Measurements from ENCODE around the gene SOS1. TPM values are rescaled to one million over a fixed set of nuclear protein-coding genes. Genes with fewer than 3 reads are reported as not detected.

SOS1 gene
- total and polyA plus RNA-seq, 2 of the 13 experiments (the other 11 are each of a cell fraction or from before 2014, with no cell fraction given) = 20.8 to 60.4 TPM

DNA sequence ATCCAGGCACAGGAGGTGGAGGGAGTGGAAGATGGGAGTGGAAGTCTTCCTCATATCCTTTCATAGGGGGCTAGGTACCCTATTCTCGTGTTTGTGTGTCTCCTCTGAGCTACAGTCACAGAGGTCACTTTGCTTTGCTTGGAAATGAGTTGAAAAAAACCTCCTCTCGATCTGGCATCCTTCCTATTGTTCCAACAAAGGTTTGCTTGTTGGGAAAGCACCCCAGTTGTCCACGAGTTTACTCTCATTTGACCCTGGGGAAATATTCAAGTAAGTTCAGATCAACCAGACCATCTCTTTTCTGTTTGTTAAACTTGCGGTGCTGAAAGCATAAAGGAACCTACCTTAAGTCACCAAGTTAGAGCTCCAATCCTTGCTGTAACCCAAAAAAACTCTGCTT is 171.9 kb downstream of the SOS1 start (continued):
- TF ChIP-seq ZNF282 (IDR thresholded peaks at IDR 0.05; ENCODE audit: partially characterized antibody) = no peak
- TF ChIP-seq ZNF543 (CRISPR knock-in tag; IDR thresholded peaks at IDR 0.05) = no peak
- TF ChIP-seq BCL6 (CRISPR knock-in tag; IDR thresholded peaks at IDR 0.05) = no peak; the same call in 1 of the 2 replicates
- TF ChIP-seq HNF4A (CRISPR knock-in tag; IDR thresholded peaks at IDR 0.05) = 0 out of 2 replicates have a peak, but pooled peaks have one; percentile 8
- TF ChIP-seq, protein P1, sequence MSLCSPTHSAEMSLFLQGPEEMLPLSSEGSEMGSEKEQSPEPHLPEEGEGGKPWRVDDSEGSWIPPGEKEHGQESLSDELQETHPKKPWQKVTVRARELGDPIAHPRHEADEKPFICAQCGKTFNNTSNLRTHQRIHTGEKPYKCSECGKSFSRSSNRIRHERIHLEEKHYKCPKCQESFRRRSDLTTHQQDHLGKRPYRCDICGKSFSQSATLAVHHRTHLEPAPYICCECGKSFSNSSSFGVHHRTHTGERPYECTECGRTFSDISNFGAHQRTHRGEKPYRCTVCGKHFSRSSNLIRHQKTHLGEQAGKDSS (CRISPR knock-in tag; IDR thresholded peaks at IDR 0.05; ENCODE audit: borderline replicate concordance, low read depth) = no peak
- no peak for TF ChIP-seq ZNF782 (CRISPR knock-in tag; IDR thresholded peaks at IDR 0.05; ENCODE audit: borderline replicate concordance)
- no peak for TF ChIP-seq HOXA7 (CRISPR knock-in tag; IDR thresholded peaks at IDR 0.05)
- no peak for TF ChIP-seq ZMYM3 (CRISPR knock-in tag; IDR thresholded peaks at IDR 0.05)
- TF ChIP-seq, protein P2, sequence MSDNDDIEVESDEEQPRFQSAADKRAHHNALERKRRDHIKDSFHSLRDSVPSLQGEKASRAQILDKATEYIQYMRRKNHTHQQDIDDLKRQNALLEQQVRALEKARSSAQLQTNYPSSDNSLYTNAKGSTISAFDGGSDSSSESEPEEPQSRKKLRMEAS (IDR thresholded peaks at IDR 0.05) = peak; percentile 28; the same call in 1 of the 2 replicates
- TF ChIP-seq RXRB (CRISPR knock-in tag; IDR thresholded peaks at IDR 0.05; ENCODE audit: borderline replicate concordance) = 0 out of 2 replicates have a peak, but pooled peaks have one; percentile 15
- TF ChIP-seq, protein P3, sequence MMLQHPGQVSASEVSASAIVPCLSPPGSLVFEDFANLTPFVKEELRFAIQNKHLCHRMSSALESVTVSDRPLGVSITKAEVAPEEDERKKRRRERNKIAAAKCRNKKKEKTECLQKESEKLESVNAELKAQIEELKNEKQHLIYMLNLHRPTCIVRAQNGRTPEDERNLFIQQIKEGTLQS (CRISPR knock-in tag; IDR thresholded peaks at IDR 0.05) = no peak
- TF ChIP-seq NFIC (IDR thresholded peaks at IDR 0.05; ENCODE audit: low read length) = 0 out of 2 replicates have a peak, but pooled peaks have one; percentile 49
- TF ChIP-seq MED8 (CRISPR knock-in tag; IDR thresholded peaks at IDR 0.05; ENCODE audit: insufficient replicate concordance) = no peak
- no peak for TF ChIP-seq CHD2 (IDR thresholded peaks at IDR 0.05; ENCODE audit: low read depth, low read length)
- TF ChIP-seq TRIM24 (CRISPR knock-in tag; IDR thresholded peaks at IDR 0.05) = no peak
- TF ChIP-seq NR2F2 (IDR thresholded peaks at IDR 0.05; ENCODE audit: borderline replicate concordance, low read depth) = 0 out of 2 replicates have a peak, but pooled peaks have one; percentile 22
- no peak for TF ChIP-seq ZMYM2 (CRISPR knock-in tag; IDR thresholded peaks at IDR 0.05)
- TF ChIP-seq, protein P4, sequence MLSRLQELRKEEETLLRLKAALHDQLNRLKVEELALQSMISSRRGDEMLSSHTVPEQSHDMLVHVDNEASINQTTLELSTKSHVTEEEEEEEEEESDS (CRISPR knock-in tag; IDR thresholded peaks at IDR 0.05; ENCODE audit: borderline replicate concordance) = no peak
- TF ChIP-seq MEF2D (CRISPR knock-in tag; IDR thresholded peaks at IDR 0.05) = no peak
- TF ChIP-seq ATF7-NPFF (CRISPR knock-in tag; IDR thresholded peaks at IDR 0.05; ENCODE audit: low read depth) = no peak
- TF ChIP-seq, protein P5, sequence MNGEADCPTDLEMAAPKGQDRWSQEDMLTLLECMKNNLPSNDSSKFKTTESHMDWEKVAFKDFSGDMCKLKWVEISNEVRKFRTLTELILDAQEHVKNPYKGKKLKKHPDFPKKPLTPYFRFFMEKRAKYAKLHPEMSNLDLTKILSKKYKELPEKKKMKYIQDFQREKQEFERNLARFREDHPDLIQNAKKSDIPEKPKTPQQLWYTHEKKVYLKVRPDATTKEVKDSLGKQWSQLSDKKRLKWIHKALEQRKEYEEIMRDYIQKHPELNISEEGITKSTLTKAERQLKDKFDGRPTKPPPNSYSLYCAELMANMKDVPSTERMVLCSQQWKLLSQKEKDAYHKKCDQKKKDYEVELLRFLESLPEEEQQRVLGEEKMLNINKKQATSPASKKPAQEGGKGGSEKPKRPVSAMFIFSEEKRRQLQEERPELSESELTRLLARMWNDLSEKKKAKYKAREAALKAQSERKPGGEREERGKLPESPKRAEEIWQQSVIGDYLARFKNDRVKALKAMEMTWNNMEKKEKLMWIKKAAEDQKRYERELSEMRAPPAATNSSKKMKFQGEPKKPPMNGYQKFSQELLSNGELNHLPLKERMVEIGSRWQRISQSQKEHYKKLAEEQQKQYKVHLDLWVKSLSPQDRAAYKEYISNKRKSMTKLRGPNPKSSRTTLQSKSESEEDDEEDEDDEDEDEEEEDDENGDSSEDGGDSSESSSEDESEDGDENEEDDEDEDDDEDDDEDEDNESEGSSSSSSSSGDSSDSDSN (CRISPR knock-in tag; IDR thresholded peaks at IDR 0.05) = no peak
- TF ChIP-seq, protein P6, sequence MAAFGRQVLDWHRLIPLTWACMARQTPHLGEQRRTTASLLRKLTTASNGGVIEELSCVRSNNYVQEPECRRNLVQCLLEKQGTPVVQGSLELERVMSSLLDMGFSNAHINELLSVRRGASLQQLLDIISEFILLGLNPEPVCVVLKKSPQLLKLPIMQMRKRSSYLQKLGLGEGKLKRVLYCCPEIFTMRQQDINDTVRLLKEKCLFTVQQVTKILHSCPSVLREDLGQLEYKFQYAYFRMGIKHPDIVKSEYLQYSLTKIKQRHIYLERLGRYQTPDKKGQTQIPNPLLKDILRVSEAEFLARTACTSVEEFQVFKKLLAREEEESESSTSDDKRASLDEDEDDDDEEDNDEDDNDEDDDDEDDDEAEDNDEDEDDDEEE (CRISPR knock-in tag; IDR thresholded peaks at IDR 0.05) = no peak
- TF ChIP-seq ARNTL (CRISPR knock-in tag; IDR thresholded peaks at IDR 0.05) = no peak
- no peak for TF ChIP-seq TARDBP (CRISPR knock-in tag; IDR thresholded peaks at IDR 0.05)
- TF ChIP-seq ZFYVE20 (CRISPR knock-in tag; IDR thresholded peaks at IDR 0.05; ENCODE audit: borderline replicate concordance, low read depth) = no peak
- TF ChIP-seq MXI1 (IDR thresholded peaks at IDR 0.05; ENCODE audit: borderline replicate concordance, low read depth, low read length) = no peak
- TF ChIP-seq REL (CRISPR knock-in tag; conservative IDR thresholded peaks at IDR 0.05) = no peak

Measured in HepG2 (cell line).